Thyroid gland (tissue), 4 donors: ENCODE data around the gene FAM89B. TPM values are rescaled to one million over a fixed set of nuclear protein-coding genes. Genes with fewer than 3 reads are reported as not detected.

Experiments
- DNase-seq, 2 donors: peaks; one replicate each; pipeline ENCODE4 v3.0.0-alpha.2; 2019
- H3K27ac ChIP-seq, 3 donors: fragments of 200-600 bp; sonication (generic); 1 replicate in 2 of 3; 2 replicates in 1 of 3; pipeline ENCODE4 v1.5.1; 2016 to 2019; ENCODE audit warnings: mild to moderate bottlenecking in 1 of 3, moderate library complexity in 1 of 3
- H3K27me3 ChIP-seq: fragments of 200-600 bp; sonication (generic); one replicate; pipeline ENCODE4 v1.5.1; 2019
- H3K36me3 ChIP-seq, 2 donors: fragments of 200-600 bp; sonication (generic); one replicate each; pipeline ENCODE4 v1.5.1; 2016 to 2019
- H3K4me1 ChIP-seq, 2 donors: fragments of 200-600 bp; sonication (generic); one replicate each; pipeline ENCODE4 v1.5.1; 2017 to 2019
- H3K4me3 ChIP-seq, 3 donors: fragments of 200-600 bp; sonication (generic); replicated peaks in 1 of 3; 1 replicate in 2 of 3; 2 replicates in 1 of 3; pipeline ENCODE4 v1.5.1; 2016; ENCODE audit warnings: mild to moderate bottlenecking in 1 of 3
- H3K9me3 ChIP-seq: fragments of 200-600 bp; sonication (generic); one replicate; pipeline ENCODE4 v1.5.1; 2017
- CTCF ChIP-seq, 6 experiments: fragments of 200-600 bp in 3 of 6; fragments of 450-650 bp in 3 of 6; sonication (generic) in 3 of 6; IDR thresholded peaks; one replicate each; pipeline ENCODE4 v1.5.1; 2016 to 2019; ENCODE audit warnings: antibody characterized with exemption in 6 of 6, mild to moderate bottlenecking in 2 of 6, inconsistent platforms in 1 of 6, moderate library complexity in 1 of 6
- POLR2A ChIP-seq, 2 donors: fragments of 450-650 bp; IDR thresholded peaks; one replicate each; pipeline ENCODE4 v1.6.1; 2017; ENCODE audit warnings: antibody characterized with exemption in 2 of 2, mild to moderate bottlenecking in 2 of 2, moderate library complexity in 1 of 2
- WGBS, 2 donors: methylation state at CpG; one replicate each; pipeline ENCODE4 v1.1.5; 2017; 5-methylcytosine and 5-hydroxymethylcytosine counted together
- intact Hi-C: fragments of 100-400 bp; cut with DNase I; formaldehyde crosslinking; loops from one replicate; pipeline ENCODE4 v1.15.1; 2023
- total RNA-seq, 4 donors: library from RNA; depleted of rRNA; stranded (reverse); fragments of >200 nt; gene quantifications; one replicate each; pipeline ENCODE4 v1.2.3, GENCODE V29; 2016

Gene FAM89B
- total RNA-seq, 4 donors from 2014 or later = 26.9 to 55.5 (median 43.2) TPM

GRCh38 chr11:65551572-65552387 lies 20.6 kb upstream of the FAM89B start:
- no peak overlapping the region for H3K4me3 ChIP-seq
- TF ChIP-seq CTCF (IDR thresholded peaks at IDR 0.05) = peak in 4 of 6 experiments; percentile 29 to 49 (median 35)
- no peak for TF ChIP-seq POLR2A (IDR thresholded peaks at IDR 0.05)
- H3K9me3 ChIP-seq = no peaks in the 10 kb centered on the region
- no peaks in the 10 kb centered on the region for H3K36me3 ChIP-seq
- H3K27me3 ChIP-seq = no peaks in the 10 kb centered on the region
- 64 to 70% methylated on average over 7 to 8 of the region's 17 CpGs for WGBS, 2 donors
- peaks cover 16 to 57% of the 10 kb centered on the region in 2 donors for H3K4me1 ChIP-seq
- peak overlapping the region in 1 of 3 donors; percentile 32 for H3K27ac ChIP-seq
- DNase-seq = peak; percentile 69 to 83
- intact Hi-C loops = no loop called here

- WGBS, 2 donors = 84 to 88% methylated on average over 6 to 9 of the region's 9 CpGs
- Histone ChIP-seq H3K9me3 (no peaks in the 10 kb centered on the region), H3K4me1 (peaks cover 22 to 63% of the 10 kb centered on the region in 2 donors), H3K27me3 (no peaks in the 10 kb centered on the region), H3K4me3 (no peak overlapping the region), H3K36me3 (no peaks in the 10 kb centered on the region), H3K27ac (no peak overlapping the region)
- no peak for DNase-seq
- TF ChIP-seq CTCF (IDR thresholded peaks at IDR 0.05) (no peak), POLR2A (IDR thresholded peaks at IDR 0.05) (no peak)
- intact Hi-C loops = no loop called here
Measured at GRCh38 chr11:65552388-65552951, 19.9 kb upstream of the FAM89B start.

GRCh38 chr11:65553301-65554001 lies 18.9 kb upstream of the FAM89B start:
- H3K27me3 ChIP-seq = no peaks in the 10 kb centered on the region
- H3K4me3 ChIP-seq = no peak overlapping the region
- 69 to 75% methylated on average over 14 to 36 of the region's 37 CpGs for WGBS, 2 donors
- TF ChIP-seq CTCF (IDR thresholded peaks at IDR 0.05) = no peak
- TF ChIP-seq POLR2A (IDR thresholded peaks at IDR 0.05) = no peak
- H3K27ac ChIP-seq = no peak overlapping the region
- DNase-seq = no peak
- H3K9me3 ChIP-seq = no peaks in the 10 kb centered on the region
- H3K36me3 ChIP-seq = no peaks in the 10 kb centered on the region
- peaks cover 24 to 60% of the 10 kb centered on the region in 2 donors for H3K4me1 ChIP-seq
- intact Hi-C loops = no loop called here

GRCh38 chr11:65554057-65554818 lies 18.1 kb upstream of the FAM89B start:
- Histone ChIP-seq H3K4me3 (no peak overlapping the region), H3K36me3 (no peaks in the 10 kb centered on the region), H3K27me3 (no peaks in the 10 kb centered on the region), H3K9me3 (no peaks in the 10 kb centered on the region), H3K4me1 (peaks cover 31 to 60% of the 10 kb centered on the region in 2 donors), H3K27ac (no peak overlapping the region)
- 85 to 97% methylated on average over 10 to 18 of the region's 27 CpGs for WGBS, 2 donors
- intact Hi-C loops = no loop called here
- TF ChIP-seq CTCF (IDR thresholded peaks at IDR 0.05) (no peak), POLR2A (IDR thresholded peaks at IDR 0.05) (no peak)
- DNase-seq = no peak
